Lower leg skin (tissue), 3 donors: ENCODE results near the gene BNIP5.

ENCODE experiments used
- POLR2A ChIP-seq, 2 donors: fragments of 450-650 bp; IDR thresholded peaks; one replicate each; pipeline ENCODE4 v1.6.1; 2016 to 2017; ENCODE audit warnings: antibody characterized with exemption in 2 of 2, mild to moderate bottlenecking in 1 of 2, moderate library complexity in 1 of 2
- TF ChIP-seq, protein P1 (sequence below), 3 donors: fragments of 450-650 bp; IDR thresholded peaks; one replicate each; pipeline ENCODE4 v1.5.1; 2016; ENCODE audit warnings: antibody characterized with exemption in 3 of 3, mild to moderate bottlenecking in 3 of 3, moderate library complexity in 2 of 3

DNA sequence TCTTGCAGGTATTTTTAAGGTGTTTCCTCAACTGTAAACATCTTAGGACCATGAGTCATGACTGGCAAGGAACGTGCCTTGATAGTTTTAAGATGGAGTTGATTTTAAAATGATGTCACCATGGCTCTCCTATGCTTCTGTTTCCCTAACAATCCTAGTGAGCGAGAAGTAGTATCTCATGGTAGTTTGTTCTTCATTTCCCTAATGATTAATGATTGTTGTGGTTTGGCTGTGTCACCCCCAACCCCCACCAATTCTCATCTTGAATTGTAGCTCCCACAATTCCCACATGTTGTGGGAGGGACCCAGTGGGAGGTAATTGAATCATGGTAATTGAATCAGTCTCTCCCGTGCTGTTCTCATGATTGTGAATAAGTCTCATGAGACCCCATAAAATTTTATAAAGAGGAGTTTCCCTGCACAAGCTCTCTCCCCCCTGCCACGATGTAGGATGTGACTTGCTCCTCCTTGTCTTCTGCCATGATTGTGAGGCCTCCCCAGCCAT is 16.8 kb upstream of the BNIP5 start:
- TF ChIP-seq, protein P1, sequence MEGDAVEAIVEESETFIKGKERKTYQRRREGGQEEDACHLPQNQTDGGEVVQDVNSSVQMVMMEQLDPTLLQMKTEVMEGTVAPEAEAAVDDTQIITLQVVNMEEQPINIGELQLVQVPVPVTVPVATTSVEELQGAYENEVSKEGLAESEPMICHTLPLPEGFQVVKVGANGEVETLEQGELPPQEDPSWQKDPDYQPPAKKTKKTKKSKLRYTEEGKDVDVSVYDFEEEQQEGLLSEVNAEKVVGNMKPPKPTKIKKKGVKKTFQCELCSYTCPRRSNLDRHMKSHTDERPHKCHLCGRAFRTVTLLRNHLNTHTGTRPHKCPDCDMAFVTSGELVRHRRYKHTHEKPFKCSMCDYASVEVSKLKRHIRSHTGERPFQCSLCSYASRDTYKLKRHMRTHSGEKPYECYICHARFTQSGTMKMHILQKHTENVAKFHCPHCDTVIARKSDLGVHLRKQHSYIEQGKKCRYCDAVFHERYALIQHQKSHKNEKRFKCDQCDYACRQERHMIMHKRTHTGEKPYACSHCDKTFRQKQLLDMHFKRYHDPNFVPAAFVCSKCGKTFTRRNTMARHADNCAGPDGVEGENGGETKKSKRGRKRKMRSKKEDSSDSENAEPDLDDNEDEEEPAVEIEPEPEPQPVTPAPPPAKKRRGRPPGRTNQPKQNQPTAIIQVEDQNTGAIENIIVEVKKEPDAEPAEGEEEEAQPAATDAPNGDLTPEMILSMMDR (IDR thresholded peaks at IDR 0.05) = no peak
- TF ChIP-seq POLR2A (IDR thresholded peaks at IDR 0.05) = no peak
